Measurements from ENCODE around the gene SERPINB10.

The SERPINB10 gene, protein sequence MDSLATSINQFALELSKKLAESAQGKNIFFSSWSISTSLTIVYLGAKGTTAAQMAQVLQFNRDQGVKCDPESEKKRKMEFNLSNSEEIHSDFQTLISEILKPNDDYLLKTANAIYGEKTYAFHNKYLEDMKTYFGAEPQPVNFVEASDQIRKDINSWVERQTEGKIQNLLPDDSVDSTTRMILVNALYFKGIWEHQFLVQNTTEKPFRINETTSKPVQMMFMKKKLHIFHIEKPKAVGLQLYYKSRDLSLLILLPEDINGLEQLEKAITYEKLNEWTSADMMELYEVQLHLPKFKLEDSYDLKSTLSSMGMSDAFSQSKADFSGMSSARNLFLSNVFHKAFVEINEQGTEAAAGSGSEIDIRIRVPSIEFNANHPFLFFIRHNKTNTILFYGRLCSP

DNA sequence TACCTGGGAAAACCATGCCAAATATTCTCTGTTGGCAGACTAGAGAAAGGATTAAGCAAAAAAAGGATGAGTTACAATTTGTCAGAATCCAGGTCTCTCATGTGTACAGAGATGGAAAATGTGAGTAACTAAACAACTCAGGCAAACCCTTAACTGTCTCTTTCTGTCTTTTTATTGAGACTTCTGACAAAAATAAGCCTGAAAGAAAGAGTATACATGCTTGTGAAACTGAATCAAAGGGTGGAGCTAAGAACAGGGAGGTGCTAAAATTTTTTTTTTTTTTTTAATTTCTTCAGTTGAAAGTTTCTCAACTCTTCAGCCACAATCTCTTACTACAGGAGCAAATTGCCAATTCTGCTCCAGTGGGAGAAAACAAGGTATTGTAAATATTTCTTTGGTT lies at the start of gene SERPINB10:
TSS of gene SERPINB10 (plus strand) at position 295 of the 400 bp plus-strand sequence. CDS start 7,553 bp downstream, outside the sequence.
- no peak for DNase-seq

DNA sequence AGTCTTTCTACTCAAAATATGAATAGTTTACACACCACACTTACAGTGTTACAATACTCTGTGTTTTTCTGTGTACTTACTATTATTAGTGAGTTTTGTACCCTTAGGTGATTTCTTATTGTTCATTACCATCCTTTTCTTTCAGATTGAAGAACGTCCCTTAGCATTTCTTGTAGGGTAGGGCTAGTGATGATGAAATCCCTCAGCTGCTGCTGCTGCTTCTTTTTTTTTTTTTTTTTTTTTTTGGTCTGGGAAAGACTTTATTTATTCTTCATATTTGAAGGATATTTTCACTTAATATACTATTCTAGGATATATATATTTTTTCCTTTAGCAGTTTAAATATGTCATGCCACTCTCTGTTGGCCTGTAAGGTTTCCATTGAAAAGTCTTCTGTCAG lies 49.3 kb upstream of the SERPINB10 start:
- no peak for DNase-seq

DNA sequence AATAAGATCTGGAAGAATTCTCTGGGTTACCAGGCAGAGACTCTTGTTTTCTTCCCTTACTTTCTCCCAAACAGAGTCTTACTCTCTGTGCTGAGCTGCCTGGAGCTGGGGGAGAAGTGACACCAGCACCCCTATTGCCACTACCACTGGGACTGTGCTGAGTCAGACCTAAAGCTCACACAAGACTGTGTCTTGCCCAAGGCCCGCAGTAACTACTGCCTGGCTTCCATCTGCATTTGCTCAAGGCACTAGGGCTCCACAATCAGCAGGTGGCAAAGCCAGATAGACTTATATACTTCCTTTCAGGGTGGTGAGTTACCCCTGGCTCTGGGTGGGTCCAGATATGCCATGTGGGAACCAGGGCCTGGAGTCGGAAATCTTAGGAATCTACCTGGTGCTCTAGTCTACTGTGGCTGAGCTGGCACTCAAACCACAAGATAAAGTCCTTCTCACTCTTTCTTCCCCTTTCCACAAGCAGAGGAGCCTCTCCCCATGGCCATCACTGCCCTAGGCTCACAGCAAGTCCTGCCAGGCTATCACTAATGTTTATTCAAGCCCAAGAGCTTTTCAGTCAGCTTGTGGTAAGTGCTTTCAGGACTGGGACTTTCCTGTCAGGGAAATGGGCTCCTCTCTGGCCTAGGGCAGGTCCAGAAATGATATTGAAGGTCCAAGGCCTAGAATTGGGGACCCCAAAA lies 47.8 kb upstream of the SERPINB10 start:
- DNase-seq: no peak

DNA sequence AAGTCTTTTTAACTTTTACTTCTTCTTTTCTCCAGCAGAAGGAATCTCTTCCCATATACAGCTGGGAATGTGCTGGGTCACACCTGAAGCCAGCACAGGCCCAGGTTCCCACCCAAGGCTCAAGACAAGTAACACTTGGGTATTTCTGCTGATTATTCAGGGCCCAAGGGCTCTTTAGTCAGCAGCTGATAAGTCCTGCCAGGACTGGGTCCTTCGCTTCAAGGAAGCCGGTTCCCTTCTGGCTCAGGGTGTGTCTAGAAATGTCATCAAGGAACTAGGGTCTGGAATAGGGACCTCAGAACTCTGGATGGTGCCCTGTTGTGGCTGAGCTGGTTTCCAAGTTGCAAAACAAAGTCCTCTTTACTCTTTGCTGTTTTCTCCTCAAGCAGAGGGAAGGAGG lies 47.2 kb upstream of the SERPINB10 start:
- DNase-seq: no peak

DNA sequence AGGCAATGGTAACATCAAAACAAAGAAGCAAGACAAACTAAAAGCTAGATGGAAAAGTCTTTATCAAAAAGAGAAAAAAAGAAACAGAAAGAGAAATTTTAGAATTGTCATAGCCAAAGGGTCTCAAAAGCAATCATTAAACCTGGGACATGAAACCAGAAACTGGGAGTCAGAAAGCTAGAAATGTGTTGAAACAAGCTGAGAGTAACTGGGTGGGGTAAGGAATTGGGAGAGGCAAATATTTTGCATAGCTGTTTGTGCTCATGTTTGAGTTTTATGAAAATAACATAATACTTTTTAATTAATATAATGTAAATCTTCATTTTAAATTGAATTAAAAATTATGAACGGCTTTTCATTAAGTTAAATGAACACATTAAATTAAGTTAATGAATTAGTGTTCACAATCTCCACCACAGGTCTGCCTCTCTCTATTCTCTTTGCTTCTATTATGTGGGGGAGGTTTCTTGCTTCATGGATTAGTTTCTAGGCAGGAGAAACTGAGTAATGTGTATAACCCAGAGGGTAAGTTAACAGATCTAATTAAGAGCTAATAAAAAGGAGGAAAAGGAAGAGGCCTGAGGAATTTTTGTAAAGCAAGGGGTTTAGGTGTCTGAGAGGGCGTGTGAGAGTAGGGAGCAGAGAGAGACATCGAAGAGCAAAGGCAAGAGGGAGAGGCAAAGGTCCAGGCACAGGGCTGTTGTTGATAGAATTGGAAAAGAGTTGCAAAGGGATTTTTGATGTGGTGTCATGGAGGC lies 40.2 kb upstream of the SERPINB10 start:
- DNase-seq: no peak

DNA sequence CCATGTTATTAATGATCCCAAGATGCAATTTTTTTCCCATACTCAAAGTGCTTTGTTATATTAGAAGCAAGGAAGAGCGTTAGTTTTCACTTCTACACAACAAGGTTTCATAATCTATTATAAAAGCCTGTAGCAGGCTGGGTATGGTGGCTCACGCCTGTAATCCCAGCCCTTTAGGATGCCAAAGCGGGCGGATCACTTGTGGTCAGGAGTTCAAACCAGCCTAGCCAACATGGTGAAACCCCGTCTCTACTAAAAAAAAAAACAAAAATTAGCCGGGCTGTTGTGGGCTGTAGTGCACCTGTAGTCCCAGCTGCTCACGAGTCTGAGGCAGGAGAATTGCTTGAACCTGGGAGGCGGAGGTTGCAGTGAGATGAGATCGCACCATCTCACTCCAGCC lies 39.2 kb upstream of the SERPINB10 start:
- no peak for DNase-seq

DNA sequence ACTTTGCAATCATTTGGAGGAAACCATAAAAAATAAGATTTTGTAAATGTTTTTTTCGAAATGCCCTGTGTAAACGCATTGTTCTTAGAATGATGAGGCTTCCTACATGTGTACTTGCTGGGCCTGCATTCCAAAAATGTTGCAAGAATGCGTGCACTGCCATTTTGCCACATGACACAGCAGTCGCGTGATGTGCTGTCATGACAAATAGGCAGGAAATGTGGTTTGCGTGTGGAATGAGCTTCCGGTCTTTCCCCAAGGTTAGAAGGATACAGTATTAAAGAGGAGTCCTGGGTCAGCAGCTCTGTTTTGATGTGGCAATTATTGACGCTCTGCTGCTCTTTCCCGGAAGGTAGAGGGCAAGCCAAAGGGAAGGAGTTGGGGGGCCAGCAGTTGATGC lies 38.4 kb upstream of the SERPINB10 start:
- no peak for DNase-seq

DNA sequence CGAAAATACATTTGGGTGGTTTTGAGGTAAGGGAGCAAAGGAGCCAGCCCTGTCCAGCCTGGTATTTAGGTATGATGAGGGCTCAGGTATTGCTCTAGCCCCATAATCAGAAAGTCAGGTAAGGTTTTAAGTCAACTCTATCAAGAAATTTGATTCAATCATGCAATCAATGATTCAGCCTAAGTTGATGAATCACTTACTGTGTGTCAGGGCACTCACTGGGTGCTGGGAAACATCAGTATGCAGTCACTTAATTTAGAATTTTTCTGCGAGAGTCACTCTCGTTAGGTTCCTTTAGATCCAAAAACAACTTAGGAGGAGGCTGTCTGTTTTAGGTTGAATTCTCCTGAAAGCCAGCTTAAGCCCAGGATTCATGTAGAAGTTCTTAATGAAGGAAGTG lies 37.9 kb upstream of the SERPINB10 start:
- no peak for DNase-seq

DNA sequence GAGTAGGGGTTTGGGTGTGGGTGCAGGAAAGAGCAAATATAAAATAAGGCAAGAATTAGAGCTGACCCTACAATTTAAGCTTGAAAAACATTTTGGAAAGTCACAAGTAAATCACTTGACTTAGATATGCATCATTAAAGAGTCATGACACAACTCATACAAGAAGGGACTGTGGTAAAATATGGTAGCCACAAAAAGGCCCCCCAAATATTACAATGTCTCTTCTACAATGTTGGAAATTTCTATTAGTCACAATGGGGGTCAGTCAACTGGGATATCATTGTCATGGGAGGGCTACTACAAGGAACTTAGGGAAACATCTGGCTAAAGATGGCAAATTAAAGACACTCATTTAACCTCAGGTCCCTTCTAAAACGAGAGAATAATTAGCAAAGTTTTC lies 35.9 kb upstream of the SERPINB10 start:
- DNase-seq: no peak

DNA sequence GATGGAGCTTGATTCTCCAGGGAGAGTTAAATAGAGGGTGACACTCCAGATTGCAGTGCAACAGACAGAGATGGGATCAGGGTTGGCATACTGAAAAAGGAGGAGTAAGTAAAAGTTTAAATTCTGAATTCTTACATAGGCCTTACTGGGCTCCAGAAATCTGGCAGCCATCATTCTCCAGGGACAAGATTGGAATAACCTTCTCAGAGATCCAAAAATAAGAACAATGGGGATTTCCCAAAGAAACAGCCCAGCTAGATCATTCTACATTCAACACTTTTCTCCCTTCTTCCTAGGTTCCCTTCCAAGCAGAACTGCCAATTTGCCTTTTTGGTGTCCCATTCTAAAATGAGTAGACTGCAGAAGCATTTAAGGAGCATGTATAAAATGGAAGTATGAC lies 35.2 kb upstream of the SERPINB10 start:
- DNase-seq: no peak

DNA sequence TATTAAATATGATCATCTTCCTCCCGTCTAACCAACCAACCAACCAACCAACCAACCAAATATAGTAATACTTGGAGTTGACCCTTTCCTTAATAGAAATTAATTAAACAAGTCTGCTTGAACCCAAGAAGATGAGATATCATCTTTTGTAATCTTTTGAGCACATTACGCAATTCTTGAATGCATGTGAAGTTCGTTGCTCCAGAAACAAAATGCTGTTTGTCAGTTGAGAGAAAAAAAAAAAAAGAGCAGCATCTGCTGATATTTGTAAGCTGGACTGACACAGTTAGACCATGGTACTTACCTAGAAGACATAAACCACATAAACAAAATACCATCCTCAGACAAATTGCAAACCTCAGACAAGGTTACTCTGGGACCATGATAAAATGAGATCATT lies 29.4 kb upstream of the SERPINB10 start:
- DNase-seq: no peak

DNA sequence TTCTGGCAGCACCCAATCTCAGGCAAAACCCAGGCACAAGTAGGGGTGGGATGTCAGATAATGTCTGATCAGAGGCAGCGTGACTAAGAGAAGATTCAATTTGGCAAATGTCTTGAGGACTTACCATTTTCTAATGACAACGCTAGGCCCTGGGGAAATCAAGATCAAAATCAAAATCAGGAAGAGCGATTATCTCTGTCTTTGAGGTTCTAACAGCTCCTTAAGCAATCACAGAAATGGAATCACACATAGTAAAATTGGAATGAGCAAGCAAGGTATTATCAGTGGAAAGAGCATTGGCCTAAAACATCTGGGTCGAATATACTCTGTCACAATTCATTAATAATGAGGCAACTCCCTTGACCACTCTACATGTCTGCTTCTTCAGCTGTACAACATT lies 28.8 kb upstream of the SERPINB10 start:
- no peak for DNase-seq

DNA sequence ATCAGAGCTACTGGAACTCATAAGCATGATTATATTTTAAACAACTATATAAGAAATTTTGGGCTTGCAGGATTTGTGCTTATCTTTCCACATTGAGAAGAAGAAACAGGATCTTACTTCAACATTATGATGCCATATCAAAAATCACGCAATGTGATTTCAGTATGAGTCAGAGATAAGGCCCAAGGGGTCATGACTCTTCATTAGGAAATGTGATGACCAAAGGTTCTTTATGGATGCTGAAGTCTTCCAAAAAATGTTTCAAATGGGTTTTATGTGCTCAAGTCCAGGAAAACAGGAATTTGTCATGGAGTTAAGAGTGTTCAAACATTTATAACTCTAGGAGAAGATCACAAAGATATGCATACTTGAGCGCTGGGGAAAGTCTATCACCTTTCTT lies 28.0 kb upstream of the SERPINB10 start:
- no peak for DNase-seq

DNA sequence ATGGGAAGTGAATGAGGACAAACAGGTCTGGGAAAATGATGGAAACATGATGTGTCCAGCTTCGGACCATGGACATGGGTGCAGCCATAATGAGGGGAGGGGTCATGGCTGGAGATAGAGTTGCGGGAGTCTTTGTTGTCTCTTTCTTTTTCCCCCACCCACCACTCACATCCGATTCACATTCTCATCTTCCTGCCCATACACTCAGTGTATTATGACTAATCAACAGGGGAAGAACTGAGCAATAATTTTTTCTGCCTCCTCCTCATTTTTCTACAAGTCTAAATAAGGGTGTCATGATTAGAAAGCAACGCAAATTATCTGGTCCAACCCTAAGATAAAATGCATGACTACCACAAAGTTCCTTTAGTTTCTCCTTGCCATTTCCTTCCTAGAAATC lies 25.9 kb upstream of the SERPINB10 start:
- no peak for DNase-seq

DNA sequence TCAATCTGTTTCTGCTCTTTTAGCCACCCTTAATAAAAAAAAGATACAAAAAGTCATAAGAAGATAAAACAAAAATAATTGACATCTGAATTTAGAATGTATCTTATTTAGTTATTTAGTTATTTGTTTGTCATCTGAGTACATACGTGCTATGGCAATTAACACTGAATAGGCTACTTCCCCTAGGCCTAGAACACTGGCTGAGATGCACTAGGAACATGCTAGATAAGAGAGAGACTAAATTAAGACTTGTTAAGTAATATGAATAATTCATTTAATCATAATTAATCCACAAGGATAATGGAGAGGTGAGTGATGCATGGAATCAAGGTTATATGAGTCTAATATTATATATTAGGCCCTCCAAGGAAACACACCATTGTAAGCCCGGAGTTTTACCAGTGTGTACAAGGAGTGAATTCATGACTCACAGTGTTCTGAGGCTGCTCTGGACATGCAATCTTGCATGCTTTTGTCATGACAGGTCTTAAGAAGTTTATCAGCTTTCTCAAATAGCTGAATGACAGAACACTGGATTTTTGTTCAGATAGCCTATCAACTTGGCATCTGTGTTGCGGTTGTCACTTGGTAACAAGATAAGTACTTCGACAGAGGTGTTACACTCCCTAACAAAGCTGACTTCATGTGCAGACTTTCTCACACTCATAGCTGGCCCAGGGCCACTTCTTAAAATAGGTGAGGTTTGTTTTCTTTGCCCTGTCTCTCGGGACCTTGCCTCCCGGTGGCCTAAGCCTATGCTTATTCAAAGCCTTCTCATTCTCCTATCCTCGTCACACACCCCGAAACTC lies 25.2 kb upstream of the SERPINB10 start:
- no peak for DNase-seq

DNA sequence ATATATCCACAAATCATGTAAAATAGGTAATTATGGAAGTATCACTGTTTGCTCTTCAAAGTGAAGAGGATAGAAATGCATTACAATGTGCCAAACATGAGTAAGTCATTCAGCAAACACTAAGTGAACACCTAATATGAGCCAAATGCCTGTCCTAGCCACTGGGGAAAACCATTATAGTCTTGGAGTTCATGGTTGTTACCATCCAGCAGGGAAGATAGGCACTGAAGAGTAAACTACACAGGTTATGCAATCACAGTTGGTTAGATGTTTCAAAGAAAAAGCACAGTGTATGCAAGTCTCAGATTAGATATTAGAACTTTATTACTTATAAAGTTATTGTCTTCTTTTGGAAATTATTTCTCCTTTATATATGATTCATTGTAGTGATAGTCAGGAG lies 24.1 kb upstream of the SERPINB10 start:
- no peak for DNase-seq

DNA sequence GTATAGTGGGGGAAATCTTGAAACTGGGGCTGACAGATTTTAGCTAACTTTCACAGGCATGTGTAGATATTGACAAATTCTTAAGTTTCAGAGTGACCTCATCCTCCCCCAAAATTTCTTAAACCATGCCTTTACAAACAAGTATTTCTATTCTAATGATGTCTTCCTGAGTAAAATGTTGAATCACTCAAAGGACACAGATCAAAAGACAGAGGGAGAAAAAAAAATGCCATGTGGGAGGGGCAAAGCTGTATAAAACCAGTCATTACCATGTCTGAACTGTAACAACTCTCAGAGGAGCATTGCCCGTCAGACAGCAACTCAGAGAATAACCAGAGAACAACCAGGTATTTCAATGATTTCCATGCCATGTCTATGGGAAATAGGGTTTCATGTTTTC lies 20.3 kb upstream of the SERPINB10 start, which contains the start of gene SERPINB2:
TSS of gene SERPINB2 (plus strand) at position 282 of the 400 bp plus-strand sequence. CDS start 3,740 bp downstream, outside the sequence.
- DNase-seq: no peak

DNA sequence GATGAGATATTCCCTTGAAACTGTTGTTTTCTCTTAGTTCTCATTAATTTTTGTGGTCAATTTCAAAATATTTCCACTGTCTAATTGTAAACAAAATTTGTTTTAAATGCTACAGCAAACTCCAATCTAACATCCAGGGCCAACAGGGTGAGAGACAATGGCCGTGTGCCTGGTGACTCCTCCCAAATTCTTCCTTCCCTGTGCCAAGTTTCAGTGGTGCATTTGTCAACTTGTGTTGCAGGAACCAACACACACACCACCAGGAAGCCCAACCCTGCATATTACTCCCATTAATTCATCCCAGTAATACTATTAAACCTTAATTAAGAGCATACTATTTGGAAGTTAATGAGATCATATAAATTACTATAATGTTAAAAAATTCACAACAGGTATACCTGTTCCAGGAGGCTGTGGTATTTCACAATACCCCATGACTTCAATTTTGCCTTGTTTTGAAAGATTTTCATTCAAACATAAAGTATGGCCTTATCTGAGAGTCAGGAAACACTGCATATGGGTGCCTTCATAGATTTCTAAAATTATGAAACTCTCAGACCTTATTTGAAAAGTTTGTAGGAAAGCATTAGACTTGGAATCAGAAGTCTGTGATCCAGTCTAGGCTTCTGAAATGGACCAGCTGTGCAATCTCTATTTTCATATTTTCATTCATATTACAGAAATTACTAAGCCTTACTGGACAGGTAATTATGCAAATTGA lies 19.1 kb upstream of the SERPINB10 start:
- DNase-seq: no peak

DNA sequence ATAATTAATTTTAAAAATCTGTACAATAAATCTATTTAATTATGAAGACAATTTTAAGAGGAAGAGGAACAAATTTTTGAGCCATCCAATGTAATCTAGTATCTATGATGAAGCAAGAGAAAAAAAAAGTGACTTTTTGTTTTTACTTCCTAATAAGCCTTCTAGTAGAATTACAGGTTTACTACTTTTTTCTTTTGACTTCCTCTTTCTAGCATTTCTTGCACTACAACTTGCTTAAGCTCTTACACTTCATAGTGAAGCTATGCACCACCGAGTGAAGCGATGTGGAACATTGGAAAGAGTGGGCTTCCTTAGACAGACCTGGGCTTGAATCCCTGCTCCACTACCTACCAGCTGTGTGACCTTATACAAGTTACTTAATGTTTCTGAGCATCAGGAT lies 18.1 kb upstream of the SERPINB10 start:
- no peak for DNase-seq

DNA sequence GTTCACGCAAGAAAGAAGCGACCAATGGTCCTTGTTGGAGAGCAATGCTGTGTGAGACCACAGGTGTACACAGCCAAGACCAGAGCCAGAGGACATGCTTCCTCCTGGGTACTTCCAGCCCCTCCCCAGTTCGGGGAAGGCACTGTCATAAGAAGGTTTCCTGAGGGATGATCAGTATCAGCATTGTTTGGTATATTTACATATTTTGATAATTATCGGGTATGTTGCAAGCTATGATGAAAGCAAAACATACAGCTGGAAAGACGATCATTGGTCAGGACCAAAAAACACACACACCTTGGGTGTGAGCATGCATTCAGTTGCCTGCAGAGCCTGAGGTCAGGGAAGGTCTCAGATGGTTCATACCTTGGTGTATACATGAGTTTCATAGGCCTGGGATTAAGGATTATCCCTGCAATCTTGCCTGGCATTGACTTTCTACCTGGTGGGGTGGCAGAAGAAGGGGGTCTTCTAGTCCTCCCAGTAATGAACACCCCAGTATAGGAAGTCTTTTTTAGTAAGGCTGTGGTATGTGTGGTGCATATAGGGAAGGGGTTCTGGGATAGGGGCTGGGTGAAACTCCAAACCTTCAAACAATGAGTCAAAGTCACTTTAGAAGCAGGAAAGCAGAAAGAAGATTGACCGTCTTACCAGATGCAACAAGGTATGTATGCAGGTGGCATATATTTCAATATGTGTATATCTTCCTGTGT lies 17.4 kb upstream of the SERPINB10 start:
- no peak for DNase-seq

DNA sequence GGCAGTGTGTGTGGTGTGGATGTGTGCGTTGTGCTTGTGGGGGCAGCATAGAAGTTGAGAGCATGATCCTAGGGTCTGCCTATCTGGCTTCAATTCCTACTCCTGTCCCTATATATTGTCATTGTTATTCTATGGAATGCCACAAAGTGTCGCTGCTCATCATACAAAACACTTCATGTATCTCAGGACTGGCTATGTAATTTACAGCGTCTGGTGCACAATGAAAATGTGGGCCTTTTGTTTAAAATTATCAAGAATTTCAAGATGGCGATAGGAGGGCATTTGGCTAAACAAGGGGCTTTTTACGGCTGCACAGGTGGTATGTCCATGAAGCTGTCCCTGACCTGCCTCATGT lies 16.8 kb upstream of the SERPINB10 start:
- no peak for DNase-seq

DNA sequence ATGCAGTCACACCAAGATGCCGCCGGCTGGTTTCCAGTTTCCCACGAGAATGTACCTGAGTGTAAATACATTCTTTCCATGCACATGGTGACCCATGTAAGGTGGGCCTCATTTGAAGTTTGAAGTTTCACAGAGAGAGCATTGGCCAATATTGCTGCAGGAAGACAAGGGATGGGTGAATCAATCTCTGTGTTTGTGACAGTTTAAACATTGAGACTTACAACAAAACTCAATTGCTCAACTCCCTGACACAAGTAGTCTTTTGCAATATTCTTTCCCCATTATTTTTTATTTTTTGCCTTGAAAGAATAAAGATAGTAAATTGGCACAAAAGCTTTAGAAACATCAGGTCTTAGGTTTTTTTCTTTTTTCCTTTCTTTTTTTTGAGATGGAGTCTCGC lies 15.2 kb upstream of the SERPINB10 start:
- DNase-seq: no peak

All from activated naive CD4-positive, alpha-beta T cell treated with anti-CD3 and anti-CD28 coated beads, Interleukin-2, amount 50 U/mL, for 16 hours (primary cell).